Endodermal cell (in vitro differentiated cells): ENCODE measurements around the gene CIPC. TPM values are rescaled to one million over a fixed set of nuclear protein-coding genes. Genes with fewer than 3 reads are reported as not detected.

Experiments
- DNase-seq: peaks from one replicate; pipeline ENCODE4 v3.0.0-alpha.2; 2017
- H3K27ac ChIP-seq: 2 replicates; pipeline ENCODE4 v1.5.1; 2013; ENCODE audit warnings: mild to moderate bottlenecking, low read depth, low read length, moderate library complexity
- H3K27me3 ChIP-seq: 2 replicates; pipeline ENCODE4 v1.6.1; 2013; ENCODE audit warnings: mild to moderate bottlenecking, low read length, moderate library complexity; ENCODE audit not compliant: insufficient read depth, control insufficient read depth, poor library complexity, severe bottlenecking
- H3K36me3 ChIP-seq: 2 replicates; pipeline ENCODE4 v1.7.0; 2013; ENCODE audit warnings: mild to moderate bottlenecking, low read length, moderate library complexity; ENCODE audit not compliant: control insufficient read depth, insufficient read depth
- H3K4me1 ChIP-seq: one replicate; pipeline ENCODE4 v1.7.0; 2013; ENCODE audit warnings: low read length; ENCODE audit not compliant: control insufficient read depth, insufficient read depth
- H3K4me3 ChIP-seq: 2 replicates; pipeline ENCODE4 v1.5.1; 2013; ENCODE audit warnings: mild to moderate bottlenecking, low read length, moderate library complexity
- H3K9ac ChIP-seq: 2 replicates; pipeline ENCODE4 v1.6.1; 2013; ENCODE audit warnings: mild to moderate bottlenecking, low read length, moderate library complexity; ENCODE audit not compliant: poor library complexity, severe bottlenecking; ENCODE audit errors: extremely low read depth
- H3K9me3 ChIP-seq: 2 replicates; pipeline ENCODE4 v1.6.1; 2013; ENCODE audit warnings: mild to moderate bottlenecking, low read length, moderate library complexity; ENCODE audit not compliant: control insufficient read depth
- H3K27ac Mint-ChIP-seq: 2 replicates; pipeline ENCODE4 v1.8.0; 2020; ENCODE audit warnings: mixed read lengths
- H3K27me3 Mint-ChIP-seq: 2 replicates; pipeline ENCODE4 v1.8.0; 2021; ENCODE audit warnings: mild to moderate bottlenecking, mixed read lengths; ENCODE audit not compliant: insufficient read depth
- H3K36me3 Mint-ChIP-seq: 2 replicates; pipeline ENCODE4 v1.8.0; 2020; ENCODE audit warnings: low read depth, mixed read lengths
- H3K4me1 Mint-ChIP-seq: 2 replicates; pipeline ENCODE4 v1.8.0; 2020; ENCODE audit warnings: mixed read lengths
- H3K4me3 Mint-ChIP-seq: 2 replicates; pipeline ENCODE4 v1.8.0; 2020; ENCODE audit warnings: mild to moderate bottlenecking, moderate library complexity, mixed read lengths
- H3K9me3 Mint-ChIP-seq: 2 replicates; pipeline ENCODE4 v1.8.0; 2020; ENCODE audit warnings: mild to moderate bottlenecking, mixed read lengths
- WGBS, 2 experiments: methylation state at CpG; one replicate each; pipeline versions ENCODE4 v1.1.5 to v1.1.7; 2013; ENCODE audit warnings: missing lambda C conversion rate in 2 of 2, mixed read lengths in 1 of 2; ENCODE audit not compliant: insufficient coverage in 1 of 2, insufficient read length in 1 of 2; 5-methylcytosine and 5-hydroxymethylcytosine counted together
- total RNA-seq, 2 donors: library from RNA; stranded (reverse); fragmentation: NEBNext Ultra II Directional in 1 of 2; extraction: Animal tissue kit (Norgen Biotek cat#: 25700) in 1 of 2; gene quantifications; 2 replicates in 1 of 2; 3 replicates in 1 of 2; pipeline ENCODE4 v1.2.1, GENCODE V29; 2021
- TF ChIP-seq, protein P1 (sequence below): fragments of 200-600 bp; sonication (generic); conservative IDR thresholded peaks from 2 replicates; pipeline ENCODE4 v1.5.0; 2021; ENCODE audit warnings: antibody characterized with exemption, mild to moderate bottlenecking

The CIPC gene
- total RNA-seq, 2 donors from 2014 or later = 16.2 to 22.5 TPM

DNA sequence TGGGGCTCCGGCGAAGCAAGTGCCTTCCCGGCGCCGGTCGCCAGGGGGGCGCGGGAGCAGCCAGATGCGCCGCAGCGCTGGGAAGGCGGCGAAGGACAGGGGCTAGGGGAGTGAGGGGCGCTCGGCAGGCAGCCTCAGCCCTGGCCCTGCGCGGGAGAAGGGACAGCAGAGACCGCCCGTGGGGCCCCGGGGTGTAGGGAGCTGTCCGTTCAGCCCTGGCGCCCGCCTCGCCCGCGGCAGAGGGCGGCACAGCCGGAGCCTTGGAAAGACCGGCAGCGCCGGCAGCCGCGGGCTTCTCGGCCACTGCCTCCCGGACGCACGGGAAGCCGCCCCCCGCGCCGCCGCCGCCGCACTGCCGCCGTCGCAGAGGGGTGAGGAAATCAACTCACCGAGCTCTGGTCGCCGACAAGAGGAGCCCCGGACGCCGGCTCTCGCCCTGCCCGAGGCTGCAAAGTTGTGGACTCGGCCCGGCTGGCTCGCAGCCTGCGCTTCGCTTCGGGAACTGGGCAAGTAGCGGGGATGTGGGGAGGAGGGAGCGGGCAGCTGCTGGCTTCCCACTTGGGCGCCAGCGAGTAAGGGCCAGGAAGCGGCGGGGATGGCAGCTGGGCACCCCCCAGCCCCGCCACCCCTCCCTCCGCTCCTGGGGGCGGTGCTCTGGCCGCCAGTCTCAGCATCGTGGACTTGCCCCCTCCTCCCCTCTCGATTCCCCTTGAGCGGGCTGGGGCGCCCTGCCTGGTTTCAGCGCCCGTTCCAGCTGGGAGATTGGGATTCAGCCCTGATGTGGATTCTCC, 43.4 kb downstream of the CIPC start, which contains the start of gene ZDHHC22:
ZDHHC22 (minus strand) TSS at position 578 of the 791 bp plus-strand sequence. CDS start 2,053 bp downstream, outside the sequence.
- WGBS, 2 experiments = 0% methylated on average over 18 to 77 of the region's 77 CpGs
- H3K27ac Mint-ChIP-seq = peak within 1 kb of the TSS; percentile 78
- no peaks in the 10 kb centered on the region for H3K36me3 Mint-ChIP-seq
- H3K27ac ChIP-seq = no peak within 1 kb of the TSS
- peaks cover 87% of the 10 kb centered on the region for H3K27me3 Mint-ChIP-seq
- no peaks in the 10 kb centered on the region for H3K9me3 Mint-ChIP-seq
- no peak within 1 kb of the TSS for H3K9ac ChIP-seq
- peak within 1 kb of the TSS; percentile 59 for H3K4me3 Mint-ChIP-seq
- peak within 1 kb of the TSS; percentile 78 for H3K4me3 ChIP-seq
- no peaks in the 10 kb centered on the region for H3K9me3 ChIP-seq
- TF ChIP-seq, protein P1, sequence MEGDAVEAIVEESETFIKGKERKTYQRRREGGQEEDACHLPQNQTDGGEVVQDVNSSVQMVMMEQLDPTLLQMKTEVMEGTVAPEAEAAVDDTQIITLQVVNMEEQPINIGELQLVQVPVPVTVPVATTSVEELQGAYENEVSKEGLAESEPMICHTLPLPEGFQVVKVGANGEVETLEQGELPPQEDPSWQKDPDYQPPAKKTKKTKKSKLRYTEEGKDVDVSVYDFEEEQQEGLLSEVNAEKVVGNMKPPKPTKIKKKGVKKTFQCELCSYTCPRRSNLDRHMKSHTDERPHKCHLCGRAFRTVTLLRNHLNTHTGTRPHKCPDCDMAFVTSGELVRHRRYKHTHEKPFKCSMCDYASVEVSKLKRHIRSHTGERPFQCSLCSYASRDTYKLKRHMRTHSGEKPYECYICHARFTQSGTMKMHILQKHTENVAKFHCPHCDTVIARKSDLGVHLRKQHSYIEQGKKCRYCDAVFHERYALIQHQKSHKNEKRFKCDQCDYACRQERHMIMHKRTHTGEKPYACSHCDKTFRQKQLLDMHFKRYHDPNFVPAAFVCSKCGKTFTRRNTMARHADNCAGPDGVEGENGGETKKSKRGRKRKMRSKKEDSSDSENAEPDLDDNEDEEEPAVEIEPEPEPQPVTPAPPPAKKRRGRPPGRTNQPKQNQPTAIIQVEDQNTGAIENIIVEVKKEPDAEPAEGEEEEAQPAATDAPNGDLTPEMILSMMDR = peak; percentile 82
- peaks cover 8% of the 10 kb centered on the region for H3K4me1 ChIP-seq
- H3K27me3 ChIP-seq = peaks cover 74% of the 10 kb centered on the region
- no peaks in the 10 kb centered on the region for H3K36me3 ChIP-seq
- peak; percentile 93 for DNase-seq
- H3K4me1 Mint-ChIP-seq = peaks cover 33% of the 10 kb centered on the region

- TF ChIP-seq, protein P1 = no peak
- WGBS, 2 experiments = 7 to 29% methylated on average over 1 to 9 of the region's 9 CpGs
- no peaks in the 10 kb centered on the region for H3K9me3 ChIP-seq
- peak; percentile 73 for DNase-seq
- no peak overlapping the region for H3K27ac ChIP-seq
- Mint-ChIP-seq H3K4me3 (peak overlapping the region; percentile 59), H3K4me1 (peaks cover 39% of the 10 kb centered on the region), H3K36me3 (no peaks in the 10 kb centered on the region), H3K9me3 (no peaks in the 10 kb centered on the region), H3K27me3 (peaks cover 88% of the 10 kb centered on the region), H3K27ac (peak overlapping the region; percentile 78)
- H3K9ac ChIP-seq = no peak overlapping the region
- peak overlapping the region; percentile 78 for H3K4me3 ChIP-seq
- H3K36me3 ChIP-seq = no peaks in the 10 kb centered on the region
- peaks cover 82% of the 10 kb centered on the region for H3K27me3 ChIP-seq
- H3K4me1 ChIP-seq = peaks cover 8% of the 10 kb centered on the region
Observed at GRCh38 chr14:77142005-77142800, 44.1 kb downstream of the CIPC start.

DNA sequence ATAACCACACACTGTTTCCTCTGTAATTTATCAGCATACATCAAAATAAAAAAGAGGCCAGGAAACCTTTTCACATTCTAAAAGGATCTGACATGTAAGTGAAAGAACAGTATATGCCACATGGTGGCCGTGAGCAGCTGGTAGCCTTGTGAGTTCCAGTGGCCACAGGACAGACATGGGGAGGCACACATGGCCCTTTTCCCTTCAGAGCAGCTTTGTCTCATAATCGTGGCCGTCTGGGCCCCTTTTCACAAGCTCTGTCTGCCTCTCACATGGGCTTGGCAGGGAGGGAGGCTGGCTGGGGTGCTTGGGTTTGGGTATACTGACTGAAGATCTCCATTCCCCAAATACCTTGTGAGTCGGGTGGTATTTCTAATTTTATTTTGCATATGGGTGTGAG, 45.0 kb downstream of the CIPC start:
- peaks cover 39% of the 10 kb centered on the region for H3K4me1 Mint-ChIP-seq
- H3K27me3 ChIP-seq = peaks cover 83% of the 10 kb centered on the region

More for the DNA sequence above, 45.0 kb downstream of the CIPC start:
- DNase-seq = no peak
- no peaks in the 10 kb centered on the region for H3K9me3 Mint-ChIP-seq
- WGBS, 2 experiments = 14 to 34% methylated on average over 2 to 4 of the region's 4 CpGs
- Histone ChIP-seq H3K4me3 (no peak overlapping the region), H3K36me3 (no peaks in the 10 kb centered on the region), H3K4me1 (peaks cover 8% of the 10 kb centered on the region), H3K9ac (no peak overlapping the region), H3K9me3 (no peaks in the 10 kb centered on the region), H3K27ac (peak overlapping the region; percentile 59)
- peaks cover 84% of the 10 kb centered on the region for H3K27me3 Mint-ChIP-seq
- no peak overlapping the region for H3K27ac Mint-ChIP-seq
- TF ChIP-seq, protein P1 = peak; percentile 36
- H3K4me3 Mint-ChIP-seq = no peak overlapping the region
- no peaks in the 10 kb centered on the region for H3K36me3 Mint-ChIP-seq
